GM12878 (cell line): ENCODE data around the gene KIF20B. TPM values are rescaled to one million over a fixed set of nuclear protein-coding genes. Genes with fewer than 3 reads are reported as not detected.

ENCODE experiments used
- ATAC-seq: fragments of 200-7000 bp; cut with Tn5 transposase; 3 replicates; pipeline ENCODE4 v1.9.1; 2020; ENCODE audit warnings: mild to moderate bottlenecking, moderate library complexity
- BruUV-seq: library from RNA; stranded (reverse); fragments of 400-500 nt; replicated peaks from 2 replicates; lab custom pipeline; 2021; lab: Mats Ljungman, UMichigan
- CTCF ChIA-PET: fragments of 300-600 bp; sonication (Branson Sonifier 250); formaldehyde crosslinking; extraction: SDS; loops from one replicate; lab custom pipeline; 2021; ENCODE audit warnings: inconsistent platforms; lab: Yijun Ruan, JAX
- POLR2A ChIA-PET: fragments of 350-600 bp; formaldehyde crosslinking; extraction: SDS; loops from one replicate; lab custom pipeline; 2021; ENCODE audit warnings: inconsistent platforms; lab: Charles Lee
- RAD21 ChIA-PET: fragments of 300-600 bp; sonication (Branson Sonifier 250); formaldehyde crosslinking; loops from one replicate; lab custom pipeline; 2023; ENCODE audit warnings: antibody characterized with exemption; ENCODE audit not compliant: unreplicated experiment; lab: Charles Lee
- SMC1A ChIA-PET: fragments of 300-600 bp; sonication (Branson Sonifier 250); formaldehyde crosslinking; loops from one replicate; lab custom pipeline; 2023; ENCODE audit not compliant: unreplicated experiment, uncharacterized antibody; lab: Charles Lee
- DNase-seq: peaks from one replicate; pipeline ENCODE4 v3.0.0-alpha.2; 2011; ENCODE audit warnings: low read depth, low spot score
- FAIRE-seq: peaks from 3 replicates; lab custom pipeline; 2011; peaks lifted over from hg19 to GRCh38; lab: Jason Lieb, UNC
- H2AFZ ChIP-seq: 2 replicates; pipeline ENCODE4 v1.6.0; 2011; ENCODE audit warnings: low read depth, low read length, control low read depth; ENCODE audit not compliant: control insufficient read depth
- H3K27ac ChIP-seq: 2 replicates; pipeline ENCODE4 v1.5.1; 2011; ENCODE audit warnings: control low read depth; ENCODE audit not compliant: control insufficient read depth, insufficient read depth
- H3K27me3 ChIP-seq, 2 experiments: replicated peaks in 1 of 2; 2 replicates each; pipeline versions ENCODE4 v1.6.0 to v1.6.1; 2011; ENCODE audit warnings: low read length in 1 of 2; ENCODE audit not compliant: control insufficient read depth in 2 of 2, insufficient read depth in 2 of 2
- H3K36me3 ChIP-seq, 2 experiments: 2 replicates each; pipeline ENCODE4 v1.5.1; 2011; ENCODE audit warnings: low read length in 1 of 2; ENCODE audit not compliant: control insufficient read depth in 2 of 2, insufficient read depth in 2 of 2
- H3K4me1 ChIP-seq: 2 replicates; pipeline ENCODE4 v1.6.1; 2011; ENCODE audit warnings: mild to moderate bottlenecking, low read length, moderate library complexity, mixed read lengths; ENCODE audit not compliant: control insufficient read depth, insufficient read depth
- H3K4me2 ChIP-seq: 2 replicates; pipeline ENCODE4 v1.6.0; 2011; ENCODE audit warnings: control low read depth; ENCODE audit not compliant: control insufficient read depth, insufficient read depth
- H3K4me3 ChIP-seq: fragments of 200-600 bp; sonication (generic); 2 replicates; pipeline ENCODE4 v1.5.1; 2016
- H3K79me2 ChIP-seq: 2 replicates; pipeline ENCODE4 v1.6.0; 2011; ENCODE audit warnings: low read length; ENCODE audit not compliant: control insufficient read depth, insufficient read depth
- H3K9ac ChIP-seq: 2 replicates; pipeline ENCODE4 v1.8.0; 2011; ENCODE audit warnings: low read length, control low read depth, mixed read lengths; ENCODE audit not compliant: control insufficient read depth, insufficient read depth
- H3K9me3 ChIP-seq: replicated peaks from 3 replicates; pipeline ENCODE4 v1.5.1; 2011; ENCODE audit warnings: mild to moderate bottlenecking, low read length; ENCODE audit not compliant: control insufficient read depth, insufficient read depth
- H4K20me1 ChIP-seq: 2 replicates; pipeline ENCODE4 v1.6.0; 2011; ENCODE audit not compliant: control insufficient read depth, insufficient read depth
- CEBPZ ChIP-seq: fragments of 150-350 bp; IDR thresholded peaks from 2 replicates; pipeline ENCODE4 v1.6.1; 2016; ENCODE audit warnings: low read depth, low read length
- IKZF2 ChIP-seq, 2 experiments: fragments of 450-650 bp; IDR thresholded peaks; 2 replicates each; pipeline ENCODE4 v1.6.1; 2017; ENCODE audit warnings: mild to moderate bottlenecking in 2 of 2, moderate library complexity in 2 of 2
- PKNOX1 ChIP-seq: fragments of 450-650 bp; IDR thresholded peaks from 2 replicates; pipeline ENCODE4 v1.6.1; 2016; ENCODE audit warnings: mild to moderate bottlenecking
- REST ChIP-seq: IDR thresholded peaks from 2 replicates; pipeline ENCODE4 v1.6.1; 2012; ENCODE audit warnings: mild to moderate bottlenecking, low read depth, low read length
- RUNX3 ChIP-seq: IDR thresholded peaks from 2 replicates; pipeline ENCODE4 v1.6.1; 2012; ENCODE audit warnings: low read length, inconsistent platforms
- SUPT20H ChIP-seq: IDR thresholded peaks from 2 replicates; pipeline ENCODE4 v1.6.1; 2011; ENCODE audit warnings: low read depth, mild to moderate bottlenecking, low read length, moderate library complexity, borderline replicate concordance; ENCODE audit not compliant: control insufficient read depth
- ZNF217 ChIP-seq: fragments of 450-650 bp; IDR thresholded peaks from 2 replicates; pipeline ENCODE4 v1.6.1; 2017; ENCODE audit warnings: antibody characterized with exemption, mild to moderate bottlenecking
- ZNF24 ChIP-seq: fragments of 450-650 bp; IDR thresholded peaks from 2 replicates; pipeline ENCODE4 v1.6.1; 2017; ENCODE audit warnings: antibody characterized with exemption, mild to moderate bottlenecking
- WGBS: methylation state at CpG from one replicate; pipeline ENCODE4 v1.1.6; 2016; ENCODE audit warnings: low lambda C conversion rate; ENCODE audit not compliant: insufficient replicate concordance, insufficient coverage; ENCODE audit errors: missing lambda C conversion rate; 5-methylcytosine and 5-hydroxymethylcytosine counted together
- in situ Hi-C: fragments of 300-500 bp; cut with MboI; formaldehyde crosslinking; loops from 9 replicates; pipeline ENCODE4 v1.14.3; 2018; ENCODE audit warnings: mixed read lengths
- intact Hi-C: fragments of 100-400 bp; cut with micrococcal nuclease; formaldehyde crosslinking; loops from one replicate; pipeline ENCODE4 v1.14.2; 2022; ENCODE audit not compliant: unreplicated experiment
- polyA plus RNA-seq, 11 experiments: library from polyadenylated mRNA; depleted of rRNA in 4 of 11; unstranded in 6 of 11; stranded (reverse) in 5 of 11; fragments of >200 nt; fragmentation: Nextera tagmentation in 4 of 11; fragmentation: Illumina TruSeq in 1 of 11; extraction: Ambion mirVana in 4 of 11; extraction: Trizol in 1 of 11; gene quantifications; 1 replicate in 1 of 11; 2 replicates in 10 of 11; pipeline versions ENCODE4 v1.2.1 to v1.2.3, GENCODE V29; 2011 to 2016; ENCODE audit warnings: inconsistent platforms in 2 of 11, missing spikeins in 2 of 11, low read depth in 1 of 11
- total RNA-seq, 4 experiments: library from RNA; depleted of rRNA in 3 of 4; stranded (reverse); fragments of >200 nt in 3 of 4; fragmentation: Illumina TruSeq in 1 of 4; extraction: Trizol in 1 of 4; gene quantifications; 2 replicates each; pipeline versions ENCODE4 v1.2.1 to v1.2.3, GENCODE V29; 2013 to 2021

The KIF20B gene
- total and polyA plus RNA-seq, 10 of the 15 experiments (the other 5 are each of a cell fraction or from before 2014, with no cell fraction given), result 15.6 to 67.7 (median 44.3) TPM

- no peak overlapping the region for H3K4me2 ChIP-seq
- no peaks in the 10 kb centered on the region for H3K4me1 ChIP-seq
- DNase-seq, result no peak
- in situ Hi-C loops, result no loop called here
- RAD21 ChIA-PET, result no interaction called here
- no peak overlapping the region for H2AFZ ChIP-seq
- no peak overlapping the region for H3K9ac ChIP-seq
- TF ChIP-seq IKZF2 (IDR thresholded peaks at IDR 0.05) (no peak), PKNOX1 (peak; percentile 72), ZNF217 (no peak), SUPT20H (no peak), ZNF24 (no peak)
- ATAC-seq, result no peak
- intact Hi-C loops, result no loop called here
- SMC1A ChIA-PET, result no interaction called here
- H3K79me2 ChIP-seq, result no peaks in the 10 kb centered on the region
- WGBS, result 100% methylated on average over 3 of the region's 3 CpGs
- no peaks in the 10 kb centered on the region; a peak in 2 of 4 replicates for H3K36me3 ChIP-seq
- no peaks in the 10 kb centered on the region for H3K27me3 ChIP-seq
- POLR2A ChIA-PET, result no interaction called here
- no peak overlapping the region for H3K4me3 ChIP-seq
- FAIRE-seq, result no peak
- no peak overlapping the region for H3K27ac ChIP-seq
- H3K9me3 ChIP-seq, result no peaks in the 10 kb centered on the region
- no TSS peak for BruUV-seq
- no peaks in the 10 kb centered on the region for H4K20me1 ChIP-seq
- CTCF ChIA-PET, result no interaction called here
Measured at GRCh38 chr10:89785095-89785494, 83.7 kb downstream of the KIF20B start.

- FAIRE-seq (no peak), DNase-seq (no peak), ATAC-seq (no peak)
- in situ Hi-C loops, result no loop called here
- Histone ChIP-seq H3K4me2 (no peak overlapping the region), H2AFZ (no peak overlapping the region), H4K20me1 (no peaks in the 10 kb centered on the region), H3K27me3 (no peaks in the 10 kb centered on the region), H3K27ac (no peak overlapping the region), H3K4me1 (no peaks in the 10 kb centered on the region), H3K36me3 (no peaks in the 10 kb centered on the region), H3K79me2 (no peaks in the 10 kb centered on the region), H3K9me3 (no peaks in the 10 kb centered on the region), H3K4me3 (no peak overlapping the region), H3K9ac (no peak overlapping the region)
- ChIA-PET RAD21 (no interaction called here), CTCF (interaction anchor here (0.7 kb wide), 1 partner anchor 98 kb away, joined by 3 read pairs; no protein-coding TSS in a partner anchor), POLR2A (no interaction called here), SMC1A (no interaction called here)
- WGBS, result 30% methylated on average over 7 of the region's 7 CpGs
- intact Hi-C loops, result no loop called here
- BruUV-seq, result no TSS peak
- TF ChIP-seq REST (no peak), RUNX3 (no peak), CEBPZ (no peak)
Measured at GRCh38 chr10:89789188-89789877, 87.9 kb downstream of the KIF20B start.
